HepG2 (cell line): ENCODE results near the gene ST3GAL4.

Source experiments
- CTCF ChIP-seq: sonication (generic); formaldehyde crosslinking; IDR thresholded peaks from 2 replicates; pipeline ENCODE4 v1.5.0; 2020; ENCODE audit warnings: mild to moderate bottlenecking, missing genetic modification reagents, moderate library complexity
- FOXO1 ChIP-seq: sonication (generic); formaldehyde crosslinking; IDR thresholded peaks from 2 replicates; pipeline ENCODE4 v1.4.0; 2020; ENCODE audit warnings: missing genetic modification reagents
- NR2F6 ChIP-seq, 2 experiments: IDR thresholded peaks; 2 replicates each; pipeline ENCODE4 v1.6.1; 2016; ENCODE audit warnings: antibody characterized with exemption in 1 of 2, mild to moderate bottlenecking in 1 of 2
- RAD21 ChIP-seq: fragments of 450-650 bp; formaldehyde crosslinking; IDR thresholded peaks from 2 replicates; pipeline ENCODE4 v1.5.0; 2020; ENCODE audit warnings: mild to moderate bottlenecking
- SIN3A ChIP-seq: IDR thresholded peaks from 2 replicates; pipeline ENCODE4 v1.6.1; 2011; ENCODE audit warnings: low read depth, mild to moderate bottlenecking, control low read depth, low read length, borderline replicate concordance

DNA sequence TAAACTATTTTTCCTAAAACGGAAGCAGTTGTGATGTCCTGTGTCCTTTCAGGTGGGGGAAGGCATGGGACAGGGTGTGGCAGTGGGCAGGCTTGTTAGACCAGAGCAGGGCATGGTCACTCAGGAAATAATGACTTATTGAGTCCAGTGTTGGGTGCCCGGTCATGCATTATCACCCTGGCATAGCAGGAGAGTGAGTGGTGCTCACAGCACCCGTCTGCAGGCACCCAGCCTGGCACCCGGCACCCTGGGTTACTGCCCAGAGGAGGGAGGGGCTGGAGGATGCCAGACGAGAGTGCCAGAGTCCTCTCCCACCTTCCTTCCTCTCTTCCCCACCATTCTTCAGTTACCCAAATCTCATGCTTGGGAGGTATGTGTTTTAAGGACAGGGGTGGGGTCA is 59.1 kb downstream of the ST3GAL4 start:
- TF ChIP-seq NR2F6 (IDR thresholded peaks at IDR 0.05) (no peak), NR2F6 (CRISPR knock-in tag; IDR thresholded peaks at IDR 0.05) (no peak), CTCF (no peak), RAD21 (no peak), FOXO1 (no peak), SIN3A (no peak)
